Upper lobe of left lung (tissue), 4 donors: ENCODE results near the gene IVD.

Experiments used
- CTCF ChIP-seq, 6 experiments: fragments of 450-650 bp in 4 of 6; fragments of 200-600 bp in 2 of 6; sonication (generic) in 2 of 6; IDR thresholded peaks; one replicate each; pipeline ENCODE4 v1.5.1; 2016 to 2019; ENCODE audit warnings: antibody characterized with exemption in 6 of 6
- EP300 ChIP-seq, 4 donors: sonication (generic); formaldehyde crosslinking; IDR thresholded peaks; one replicate each; pipeline ENCODE4 v1.5.1; 2017; ENCODE audit warnings: antibody characterized with exemption in 4 of 4, control low read depth in 2 of 4
- POLR2A ChIP-seq, 4 donors: fragments of 450-650 bp; IDR thresholded peaks; one replicate each; pipeline ENCODE4 v1.5.1; 2016 to 2017; ENCODE audit warnings: antibody characterized with exemption in 4 of 4, mild to moderate bottlenecking in 2 of 4

- TF ChIP-seq POLR2A (IDR thresholded peaks at IDR 0.05) (no peak), CTCF (IDR thresholded peaks at IDR 0.05) (no peak), EP300 (IDR thresholded peaks at IDR 0.05) (no peak)
Measured at GRCh38 chr15:40443846-40444245, 38.3 kb downstream of the IVD start.
